GM21576 (cell line): ENCODE results near the gene ATF7.
"Not testable (repeated sequence)": the region's sequence is repeated elsewhere in the genome, so short reads cannot be mapped to it uniquely, and the experiment has no call there.

Experiments
- ATAC-seq: cut with Tn5 transposase; IDR thresholded peaks from one replicate; pipeline ENCODE4 v1.9.1; 2021; ENCODE audit warnings: mild to moderate bottlenecking, moderate library complexity; ENCODE audit not compliant: unreplicated experiment

ATF7 gene

DNA sequence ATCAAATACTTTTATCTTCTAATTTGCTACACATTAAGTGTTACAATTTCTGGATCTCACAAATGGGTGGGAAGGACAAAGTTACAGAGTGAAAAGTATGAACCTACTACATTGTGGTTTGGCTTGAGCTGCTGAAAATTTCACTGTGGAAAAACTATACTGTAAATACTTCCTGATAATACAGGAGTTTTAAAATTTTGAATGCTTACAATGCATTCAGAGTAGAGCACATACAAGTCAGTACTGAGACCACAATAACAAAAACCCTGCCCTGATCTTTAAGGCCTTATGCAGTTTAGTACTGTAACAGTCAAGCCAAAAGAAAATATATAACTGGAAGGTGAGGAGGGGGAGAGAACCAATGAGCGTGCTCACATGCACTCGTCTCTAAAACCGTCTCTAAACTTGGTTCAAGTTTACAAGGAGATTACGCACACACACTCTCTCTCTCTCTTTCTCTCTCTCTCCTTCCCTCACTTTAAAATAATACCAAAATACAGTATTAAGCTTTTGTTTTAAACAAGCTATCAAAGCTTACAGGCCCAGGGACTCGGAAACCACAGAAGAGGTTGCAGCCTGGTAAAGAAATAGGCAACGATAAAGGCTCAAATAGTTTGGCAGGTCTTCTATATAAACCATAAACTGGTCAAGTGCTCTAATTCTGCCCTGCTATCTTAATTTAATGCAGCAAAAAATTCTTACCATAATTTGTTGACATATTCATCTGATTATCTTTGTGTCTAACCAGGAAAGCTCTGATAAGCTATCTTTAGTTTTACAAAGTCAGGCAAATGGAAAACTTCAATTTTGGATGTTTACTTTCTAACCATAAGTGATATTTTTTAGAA lies 58.0 kb downstream of the ATF7 start:
- no peak for ATAC-seq

GRCh38 chr12:53565376-53565775 lies 60.8 kb downstream of the ATF7 start:
- not testable (repeated sequence) for ATAC-seq

DNA sequence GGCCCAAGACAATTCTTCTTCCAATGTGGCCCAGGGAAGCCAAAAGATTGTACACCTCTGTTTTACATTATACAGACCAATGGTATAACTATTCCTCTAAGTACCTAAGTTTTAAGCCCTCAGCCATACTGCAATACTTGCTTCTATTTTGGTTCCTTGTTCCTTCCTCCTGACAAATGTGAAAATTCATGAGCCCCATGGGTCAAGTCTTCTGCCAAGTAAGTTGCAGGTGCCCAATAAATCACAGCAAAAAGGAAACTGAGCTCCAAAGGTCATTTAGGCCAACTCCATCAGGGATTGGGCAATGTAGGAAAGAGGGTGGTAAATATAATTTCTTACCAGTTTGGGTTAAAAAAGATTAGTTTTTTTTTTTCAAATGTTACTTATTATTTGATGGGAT lies 61.2 kb downstream of the ATF7 start:
- no peak for ATAC-seq

GRCh38 chr12:53564278-53564677 lies 61.9 kb downstream of the ATF7 start:
- ATAC-seq, result no peak

DNA sequence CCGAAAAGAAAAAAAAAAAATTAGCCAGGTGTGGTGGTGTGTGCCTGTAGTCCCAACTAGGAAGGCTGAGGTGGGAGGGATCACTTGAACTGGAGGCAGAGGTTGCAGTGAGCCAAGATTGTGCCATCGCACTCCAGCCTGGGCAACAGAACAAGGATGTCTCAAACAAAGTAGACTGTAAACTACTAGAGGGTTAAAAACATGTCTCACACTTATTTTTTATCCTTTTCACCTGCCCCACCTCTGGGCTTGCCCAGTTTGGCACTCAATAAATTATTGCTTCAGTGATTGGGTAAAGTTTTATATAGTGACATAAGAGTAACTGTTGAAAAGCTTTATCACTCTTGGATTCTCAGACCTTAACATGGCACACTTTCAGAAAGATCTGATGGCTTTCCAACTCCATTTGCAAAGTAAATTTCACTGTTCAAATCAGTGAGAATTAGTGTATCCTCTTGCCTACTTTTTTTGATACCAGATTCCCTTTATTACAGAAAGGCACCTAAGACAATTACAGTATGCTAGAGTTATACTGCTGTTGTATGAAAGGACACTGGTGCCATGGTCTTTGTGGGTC lies 62.6 kb downstream of the ATF7 start:
- ATAC-seq, result no peak

- no peak for ATAC-seq
These were observed 64.6 kb downstream of the ATF7 start for GRCh38 chr12:53561590-53561953.

- ATAC-seq, result no peak
These were observed 65.1 kb downstream of the ATF7 start for GRCh38 chr12:53560912-53561589.

GRCh38 chr12:53560351-53560750 lies 65.8 kb downstream of the ATF7 start:
- no peak for ATAC-seq

- ATAC-seq, result no peak
These were observed 67.6 kb downstream of the ATF7 start for GRCh38 chr12:53558631-53559030.

GRCh38 chr12:53552361-53553327 lies 73.5 kb downstream of the ATF7 start:
- no peak for ATAC-seq

- ATAC-seq, result no peak
These were observed 74.3 kb downstream of the ATF7 start for GRCh38 chr12:53551889-53552291.

GRCh38 chr12:53550595-53550994 lies 75.6 kb downstream of the ATF7 start:
- ATAC-seq, result no peak

DNA sequence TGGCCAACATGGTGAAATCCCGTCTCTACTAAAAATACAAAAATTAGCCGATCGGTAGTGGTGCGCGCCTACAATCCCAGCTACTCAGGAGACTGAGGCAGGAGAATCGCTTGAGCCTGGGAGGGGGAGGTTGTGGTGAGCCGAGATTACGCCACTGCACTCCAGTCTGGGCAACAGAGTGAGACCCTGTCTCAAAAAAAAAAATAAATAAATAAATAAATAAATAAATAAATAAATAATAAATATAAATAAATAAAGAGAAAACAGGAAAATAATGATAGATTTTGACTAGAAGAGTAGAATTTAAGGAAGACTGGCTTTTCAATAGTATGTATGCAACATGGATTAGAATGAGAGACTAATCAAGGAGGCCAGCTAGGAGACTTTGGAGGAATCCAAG lies 76.1 kb downstream of the ATF7 start:
- ATAC-seq, result not testable (repeated sequence)

- ATAC-seq, result not testable (repeated sequence)
These were observed 77.8 kb downstream of the ATF7 start for GRCh38 chr12:53548354-53548753.

DNA sequence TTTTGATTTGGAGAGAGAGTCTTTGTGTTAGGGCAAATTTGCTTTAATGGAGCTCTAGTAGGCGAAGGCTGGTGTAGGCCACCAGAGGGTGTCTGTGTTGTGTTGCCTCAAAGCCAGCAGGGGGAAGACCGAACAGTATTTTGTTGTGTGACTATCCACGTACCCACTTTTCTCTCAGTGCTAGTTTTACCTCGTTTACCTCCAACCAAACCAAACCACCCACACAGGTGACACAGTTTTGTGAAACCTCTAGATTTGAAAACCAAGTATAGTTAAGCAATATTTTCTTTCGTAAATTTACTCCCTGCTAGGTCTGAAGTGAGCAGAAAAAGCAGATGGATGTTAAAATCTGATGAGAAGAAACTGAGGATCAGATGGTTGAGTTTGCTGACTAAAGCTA lies 82.6 kb downstream of the ATF7 start:
- no peak for ATAC-seq

- ATAC-seq, result no peak
These were observed 86.7 kb downstream of the ATF7 start for GRCh38 chr12:53539526-53539925.

GRCh38 chr12:53538209-53538689 lies 87.9 kb downstream of the ATF7 start:
- no peak for ATAC-seq

DNA sequence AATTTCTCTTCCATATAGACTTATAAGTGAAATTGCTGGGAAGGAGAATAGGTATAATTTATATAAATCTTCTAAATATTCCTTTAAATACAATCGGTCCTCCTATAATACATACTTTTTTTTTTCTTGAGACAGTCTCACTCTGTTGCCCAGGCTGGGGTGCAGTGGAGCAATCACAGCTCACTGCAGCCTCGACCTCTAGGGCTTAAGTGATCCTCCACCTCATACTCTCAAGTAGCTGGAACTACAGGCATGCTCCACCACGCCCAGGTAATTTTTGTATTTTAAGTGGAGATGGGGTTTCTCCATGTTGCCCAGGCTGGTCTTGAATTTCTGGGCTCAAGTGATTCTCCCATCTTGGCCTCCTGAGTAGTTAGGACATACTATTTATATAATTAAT lies 89.2 kb downstream of the ATF7 start:
- ATAC-seq, result no peak

GRCh38 chr12:53533471-53533870 lies 92.7 kb downstream of the ATF7 start:
- ATAC-seq, result no peak

- no peak for ATAC-seq
These were observed 93.4 kb downstream of the ATF7 start for GRCh38 chr12:53532524-53533445.
